ENCODE results near the gene PLEKHA6. TPM values are rescaled to one million over a fixed set of nuclear protein-coding genes. Genes with fewer than 3 reads are reported as not detected.
A peak's percentile ranks its signal among the peaks of the same experiment; 100 is the strongest.

The PLEKHA6 gene
- total RNA-seq, 1 experiment from 2014 or later, result 0.07 TPM

DNA sequence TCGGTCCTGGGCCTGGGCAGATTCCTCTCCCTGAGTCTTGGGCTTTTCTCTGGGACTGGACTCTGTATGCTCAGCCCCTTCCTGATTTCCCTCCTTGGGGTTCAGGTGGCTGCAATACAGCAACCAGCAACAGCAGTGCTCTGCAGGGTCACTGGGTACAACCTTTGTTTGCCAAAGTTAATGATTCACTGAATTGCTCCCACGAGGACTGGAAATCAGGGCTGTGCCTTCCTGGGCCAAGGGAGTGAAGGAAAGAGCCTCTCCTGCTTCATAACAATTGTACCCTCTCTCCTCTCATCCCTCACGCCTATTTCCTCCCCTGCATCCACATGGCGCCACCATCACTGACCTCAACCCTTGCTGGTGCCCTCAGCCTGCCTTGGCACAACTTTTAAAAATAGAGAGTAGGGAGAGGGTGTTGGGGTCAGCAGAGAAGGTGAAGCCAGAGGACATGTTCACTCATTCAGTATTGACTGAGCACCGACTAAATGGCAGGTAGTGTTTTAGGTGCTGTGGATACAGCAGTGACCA is 93.2 kb downstream of the PLEKHA6 start:
- DNase-seq (ENCODE audit: extremely low read depth, low read depth), result no peak

DNA sequence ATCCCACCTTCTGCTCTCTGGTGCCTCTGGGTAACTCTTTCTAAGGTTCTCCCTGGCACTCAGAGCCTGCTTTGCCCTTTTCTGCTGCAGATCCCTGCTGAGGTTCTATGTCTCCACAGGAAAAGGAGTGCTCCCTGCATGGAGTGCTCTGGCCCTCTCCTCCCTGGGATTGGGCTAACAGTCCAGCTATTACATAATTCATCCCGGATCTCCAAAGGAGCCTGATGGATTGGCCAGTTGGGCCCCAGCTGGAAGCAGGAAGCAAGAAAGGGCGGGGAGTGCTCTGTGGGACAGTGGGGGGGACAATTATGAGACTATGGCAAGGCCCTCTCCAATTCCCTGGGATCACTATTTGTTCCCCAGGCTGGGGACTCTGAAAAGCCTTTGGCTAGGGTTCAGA is 94.1 kb downstream of the PLEKHA6 start:
- DNase-seq (ENCODE audit: extremely low read depth, low read depth), result no peak

DNA sequence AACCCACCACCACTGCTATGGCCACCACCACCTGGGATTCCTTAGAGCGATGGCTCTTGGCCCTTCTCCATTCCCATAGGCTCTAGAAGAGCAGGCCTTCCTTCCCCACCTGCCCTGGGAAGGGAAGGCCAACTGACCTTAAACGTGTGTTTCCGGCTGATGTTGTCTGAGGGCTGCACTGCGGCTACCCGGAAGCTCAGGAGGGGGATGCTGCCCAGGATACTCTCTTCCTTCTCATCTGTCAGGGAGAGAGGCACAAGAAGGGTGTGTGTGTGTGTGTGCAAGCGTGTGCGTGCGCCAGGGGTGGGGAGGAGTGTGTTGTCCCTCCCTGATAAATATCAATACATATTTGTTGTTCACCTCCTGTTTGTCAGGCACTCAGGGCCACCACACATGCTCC is 94.9 kb downstream of the PLEKHA6 start:
- no peak for DNase-seq (ENCODE audit: extremely low read depth, low read depth)

DNA sequence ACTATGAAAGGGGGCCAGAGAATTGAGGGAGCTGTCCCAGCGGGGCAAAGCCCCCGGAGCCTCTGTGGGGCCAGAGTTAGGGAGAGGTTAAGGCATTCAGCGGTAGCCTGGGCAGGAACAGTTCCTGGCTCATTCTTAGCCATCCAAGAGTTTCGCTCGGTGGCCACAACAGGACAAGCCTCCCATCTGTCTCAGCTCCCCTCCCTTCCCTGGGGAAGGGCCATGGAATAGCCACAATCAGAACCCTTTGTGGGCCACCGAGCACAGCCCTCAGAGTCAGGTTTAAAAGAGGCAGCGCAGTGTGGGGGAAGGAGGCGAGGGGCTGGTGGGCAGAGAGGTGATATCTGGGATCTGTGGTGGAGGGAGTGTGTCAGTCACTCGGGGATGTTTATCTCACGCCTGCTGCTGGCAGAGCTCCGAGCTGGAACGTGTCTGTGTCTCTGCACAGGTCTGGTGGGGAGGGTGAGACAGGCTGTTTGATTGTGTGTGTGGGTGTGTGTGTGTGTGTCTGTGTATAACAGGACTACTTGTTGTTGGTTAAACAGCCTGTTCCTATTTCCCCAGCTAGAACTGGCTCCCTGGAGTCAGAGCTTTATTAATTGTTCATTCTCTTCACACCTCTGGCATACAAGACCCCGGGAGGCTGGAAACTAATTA is 96.3 kb downstream of the PLEKHA6 start:
- no peak for DNase-seq (ENCODE audit: extremely low read depth, low read depth)

DNA sequence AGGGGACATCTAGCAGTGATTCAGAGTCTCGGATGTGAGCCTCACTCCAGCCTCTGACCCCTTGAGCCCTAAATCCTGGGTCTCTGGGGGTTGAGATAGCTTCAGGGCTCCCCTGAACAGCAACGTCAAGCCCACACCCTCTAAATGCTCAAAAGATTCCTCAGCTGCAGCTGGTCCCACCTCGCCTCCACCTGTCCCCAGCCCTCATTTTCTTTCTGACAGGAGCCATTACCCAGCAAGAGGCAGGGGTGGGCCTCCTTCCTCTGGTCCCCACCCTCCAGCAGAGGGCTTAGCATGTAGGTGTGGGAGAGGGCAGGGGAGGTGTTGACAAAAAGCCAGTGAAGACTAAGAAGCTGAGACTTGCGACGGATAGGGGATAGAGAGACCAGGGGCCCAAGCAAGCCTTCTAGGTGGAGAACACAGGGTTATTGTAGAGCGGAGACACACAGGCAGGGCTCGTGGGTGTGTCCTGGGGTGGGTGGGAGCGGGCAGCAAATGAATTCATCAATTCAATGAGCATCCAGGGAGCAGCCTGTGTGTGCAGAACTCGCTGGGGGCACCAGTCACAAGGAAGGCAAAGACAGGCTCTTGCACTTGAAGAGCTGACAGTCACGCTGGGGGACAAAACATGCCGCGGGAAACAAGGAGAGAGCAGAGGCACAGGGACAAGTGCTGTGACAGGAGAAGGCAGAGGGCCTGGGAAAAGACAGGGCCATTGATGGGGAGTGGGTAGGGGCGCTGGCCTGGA is 97.0 kb downstream of the PLEKHA6 start:
- no peak for DNase-seq (ENCODE audit: extremely low read depth, low read depth)

DNA sequence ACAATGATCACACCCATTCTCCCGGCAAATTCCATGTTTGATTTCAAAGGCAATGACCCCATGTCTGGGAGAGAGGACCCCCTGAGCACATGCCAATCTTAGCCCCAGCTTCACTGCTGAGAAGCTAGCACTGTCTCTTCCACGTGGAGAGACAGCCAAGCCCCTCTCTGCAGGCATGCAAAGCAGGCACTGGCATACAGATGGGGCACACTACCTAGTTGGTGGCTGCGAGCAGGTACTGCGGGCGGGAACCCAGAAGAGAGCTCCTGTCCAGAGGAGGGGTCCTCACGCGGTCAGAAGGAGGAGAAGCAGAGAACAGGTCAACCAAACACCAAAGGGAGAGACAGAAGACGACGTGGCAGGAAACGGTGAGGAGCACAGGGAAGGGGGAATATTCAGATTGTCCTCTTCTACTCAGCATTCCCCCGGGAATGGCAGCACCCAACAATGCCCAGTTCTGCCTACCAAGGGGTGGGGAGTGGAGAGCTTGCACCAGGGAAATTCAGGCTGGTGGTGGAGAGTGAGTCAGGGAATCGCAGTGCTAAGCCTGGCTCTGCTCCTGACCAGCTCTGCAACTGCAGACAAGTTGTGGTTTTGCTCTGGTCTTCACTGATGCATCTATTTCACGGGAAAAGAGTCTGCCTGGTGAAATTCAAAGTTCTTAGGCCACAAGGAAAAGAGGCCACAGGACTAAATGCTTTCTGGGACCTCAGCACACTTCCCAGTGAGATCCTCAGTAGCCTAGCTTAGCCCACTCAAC is 97.8 kb downstream of the PLEKHA6 start:
- no peak for DNase-seq (ENCODE audit: extremely low read depth, low read depth)

DNA sequence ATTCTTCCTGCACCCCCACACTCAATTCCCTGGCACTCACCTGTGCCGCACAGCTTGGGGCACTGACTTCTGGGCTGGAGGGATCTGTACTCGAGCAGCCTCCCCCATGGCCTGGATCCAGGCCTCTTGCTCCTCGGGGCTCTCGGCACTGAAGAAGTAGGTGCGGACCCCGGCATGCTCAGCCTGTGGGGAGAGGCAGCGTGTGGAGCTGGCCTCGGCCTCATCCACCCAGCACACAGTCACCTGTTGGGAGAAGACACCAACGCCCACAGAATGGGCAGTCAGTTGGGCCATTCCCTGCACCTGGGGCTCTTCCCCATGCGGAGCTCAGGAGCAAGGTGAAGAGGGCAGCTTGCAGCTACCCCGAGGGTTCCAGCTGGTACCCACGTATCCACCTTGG is 98.5 kb downstream of the PLEKHA6 start:
- DNase-seq (ENCODE audit: extremely low read depth, low read depth), result no peak

DNA sequence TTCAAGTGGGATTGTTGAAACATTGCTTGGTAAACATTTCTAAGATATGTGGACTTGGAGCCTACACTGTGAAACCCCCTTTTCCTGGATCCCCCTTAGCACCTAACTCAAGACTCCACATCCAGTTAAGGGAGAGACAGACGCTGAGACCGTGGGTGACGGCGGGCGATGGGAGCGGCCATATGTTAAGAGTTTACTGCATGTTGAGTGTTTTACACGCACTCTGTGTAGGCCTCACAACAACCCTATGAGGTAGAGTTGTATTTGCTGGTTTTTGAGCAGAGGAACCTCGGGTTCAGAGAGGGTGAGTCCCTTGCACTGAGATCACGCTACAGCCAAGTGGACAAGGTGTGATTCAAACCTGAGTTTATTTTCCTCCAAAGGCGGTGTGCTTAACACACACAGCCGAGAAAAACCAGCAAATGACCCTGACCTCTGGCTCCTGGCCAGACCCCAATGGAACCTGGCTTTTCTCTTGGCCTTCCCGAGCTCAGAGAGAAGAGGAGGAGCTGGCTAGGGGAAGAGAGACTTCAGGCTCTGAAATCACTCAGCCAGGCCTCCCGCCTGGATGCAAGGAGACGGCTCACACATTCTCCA is 99.0 kb downstream of the PLEKHA6 start:
- DNase-seq (ENCODE audit: extremely low read depth, low read depth), result no peak

DNA sequence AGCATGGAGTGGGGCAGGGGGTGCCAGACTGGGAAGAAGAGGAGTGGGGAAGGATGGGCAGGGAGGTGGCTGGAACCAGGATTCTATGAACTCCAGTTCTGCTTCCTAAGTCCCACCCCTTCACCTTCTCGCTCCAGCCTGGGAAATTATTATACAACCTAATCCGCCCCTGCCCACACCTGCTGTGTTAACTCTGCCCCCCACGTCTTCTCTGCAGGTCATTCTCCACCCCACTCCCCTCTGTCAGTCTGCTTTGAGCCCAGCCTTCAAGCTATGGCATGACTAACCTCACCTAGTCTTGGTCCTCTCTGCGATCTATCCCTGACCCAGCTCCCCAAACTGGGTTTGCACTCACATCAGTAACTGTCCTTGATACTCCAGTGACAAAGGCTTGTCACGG is 99.9 kb downstream of the PLEKHA6 start:
- DNase-seq (ENCODE audit: extremely low read depth, low read depth), result no peak

DNA sequence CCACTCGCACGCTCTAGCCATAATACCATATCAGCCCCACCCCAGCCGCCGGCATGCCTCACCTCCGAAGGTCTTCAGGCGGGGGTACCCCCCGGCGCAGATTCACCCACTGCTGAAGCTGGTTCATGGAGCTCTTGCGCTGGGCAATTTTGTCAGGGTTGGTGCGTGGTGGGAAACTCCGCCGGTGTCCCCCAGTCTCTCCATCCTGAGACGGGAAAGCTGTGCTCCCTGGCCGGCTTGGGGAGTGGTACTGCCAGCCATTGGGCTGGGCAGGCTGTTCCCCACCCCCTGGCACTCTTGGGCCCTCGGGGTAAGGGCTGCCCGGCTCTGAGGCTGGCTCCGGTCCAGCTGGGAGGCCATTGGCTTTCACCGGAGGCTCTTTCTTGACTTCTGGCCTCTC is 100.5 kb downstream of the PLEKHA6 start:
- DNase-seq (ENCODE audit: extremely low read depth, low read depth), result no peak

DNA sequence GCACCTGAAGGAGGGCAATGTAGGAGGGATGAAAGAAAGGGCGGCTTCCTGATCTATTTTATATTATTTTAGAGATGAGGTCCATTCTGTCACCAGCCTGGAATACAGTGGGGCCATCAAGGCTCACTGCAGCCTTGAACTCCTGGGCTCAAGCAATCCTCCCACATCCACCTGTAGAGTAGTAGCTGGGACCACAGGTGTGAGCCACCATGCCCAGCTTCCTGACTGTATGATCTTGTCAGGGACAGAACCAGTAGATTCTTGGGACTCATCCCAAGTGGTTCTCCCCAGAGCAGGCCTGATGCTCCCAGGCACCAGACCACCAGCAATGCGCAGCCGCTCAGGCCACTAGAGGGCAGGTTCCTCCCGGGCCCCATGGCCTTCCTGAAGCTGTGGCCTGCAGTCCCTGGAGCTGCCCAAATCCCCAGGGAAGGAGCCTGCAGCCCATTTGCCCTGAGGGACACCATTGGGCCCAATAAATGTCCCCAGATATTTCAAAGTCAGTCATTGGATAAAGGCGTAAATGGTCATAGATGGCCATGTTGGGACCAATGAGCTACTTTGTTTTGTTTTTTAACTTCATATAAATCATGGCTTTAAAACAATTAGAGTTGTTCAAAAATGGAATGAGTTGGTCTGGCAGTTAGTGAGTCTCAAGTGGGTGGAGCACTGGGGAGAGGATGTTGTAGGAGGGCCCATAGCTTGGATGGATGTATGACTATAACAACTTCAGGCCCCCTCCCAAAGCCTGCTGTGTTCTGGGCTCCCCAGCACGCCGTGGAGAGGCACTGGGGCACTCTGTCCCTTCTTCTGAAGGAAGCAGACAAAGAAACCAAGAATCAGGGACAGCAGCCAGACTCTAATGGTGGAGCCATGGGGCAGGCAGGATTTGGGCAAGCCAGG is 101.3 kb downstream of the PLEKHA6 start:
- peak; percentile 55 for DNase-seq (ENCODE audit: extremely low read depth, low read depth)

DNA sequence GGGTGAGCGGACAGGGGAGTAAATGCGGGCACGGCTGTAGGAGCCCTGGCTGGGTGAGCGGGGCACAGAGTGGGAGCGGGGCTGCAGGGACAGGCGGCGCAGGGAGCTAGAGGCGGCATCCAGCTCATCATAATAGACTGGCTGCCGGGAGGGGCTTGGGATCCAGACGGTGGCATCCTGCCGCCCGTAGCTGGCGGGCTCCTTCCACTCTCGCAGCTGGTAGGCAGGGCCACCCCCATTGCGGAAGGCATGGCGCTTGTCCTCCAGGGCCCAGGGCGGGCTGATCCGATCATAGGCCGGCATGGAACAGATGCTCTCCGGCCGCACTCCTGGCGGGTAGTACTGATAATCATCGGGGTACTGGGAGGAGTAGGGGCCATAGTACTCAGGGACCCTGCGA is 102.3 kb downstream of the PLEKHA6 start:
- DNase-seq (ENCODE audit: extremely low read depth, low read depth), result no peak

DNA sequence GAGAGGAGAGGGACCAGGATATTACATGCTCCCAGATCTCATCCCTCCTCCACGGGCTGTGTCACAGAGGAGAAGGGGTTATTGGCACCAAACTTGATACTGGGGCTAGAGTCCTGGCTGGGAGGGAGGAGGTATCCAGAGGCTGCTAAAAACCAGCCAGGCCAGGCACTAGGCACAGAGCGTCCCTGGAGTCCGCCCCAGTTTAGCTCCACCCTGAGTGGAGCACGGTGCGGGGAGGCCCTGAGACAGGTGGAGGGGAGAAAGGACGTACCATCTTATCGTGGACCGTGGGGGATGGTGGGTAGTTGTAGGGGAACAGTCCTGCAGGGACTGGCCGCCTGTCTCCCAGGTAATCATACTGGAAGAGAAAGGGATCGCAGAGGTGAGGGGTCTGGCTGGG is 103.2 kb downstream of the PLEKHA6 start:
- no peak for DNase-seq (ENCODE audit: extremely low read depth, low read depth)

DNA sequence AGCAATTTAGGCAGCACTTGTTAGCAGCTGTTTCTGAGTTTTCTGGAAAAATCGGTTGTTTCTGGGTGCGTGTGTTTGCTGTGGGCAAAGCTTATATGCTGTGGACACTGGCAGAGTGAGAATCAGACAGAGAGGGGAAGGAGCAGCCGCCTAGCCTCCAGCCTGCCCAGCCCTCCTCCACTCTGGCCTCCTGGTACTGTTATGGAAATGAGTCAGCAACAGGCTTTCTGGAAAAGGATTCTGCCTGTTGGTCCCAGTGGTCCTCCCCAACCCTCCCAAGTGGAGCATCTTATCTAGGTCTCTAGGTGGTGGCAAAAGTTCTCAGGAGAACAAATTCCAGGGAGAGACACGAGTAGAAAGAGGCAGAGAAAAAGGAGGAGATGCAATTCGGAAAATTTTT is 103.8 kb downstream of the PLEKHA6 start:
- DNase-seq (ENCODE audit: extremely low read depth, low read depth), result no peak

DNA sequence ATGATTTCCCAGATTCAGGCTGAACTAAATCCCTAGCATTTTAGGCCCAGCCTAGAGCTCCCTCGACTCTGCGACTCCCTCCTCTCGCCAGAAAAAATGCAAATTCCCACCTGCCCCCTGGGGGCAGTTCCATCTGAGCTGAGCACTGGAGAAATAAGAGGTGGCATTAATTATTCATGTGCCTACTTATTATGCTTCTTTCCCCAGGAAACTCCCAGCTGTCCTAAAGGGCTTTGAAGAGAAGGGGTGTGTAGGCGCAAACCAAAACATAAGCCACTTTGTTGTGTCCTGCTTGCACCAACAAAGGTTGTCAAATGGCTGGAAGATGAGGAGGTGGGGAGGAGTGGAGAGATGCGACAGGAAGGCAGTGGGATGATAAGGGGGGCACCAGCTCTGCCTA is 104.5 kb downstream of the PLEKHA6 start:
- DNase-seq (ENCODE audit: extremely low read depth, low read depth), result no peak

DNA sequence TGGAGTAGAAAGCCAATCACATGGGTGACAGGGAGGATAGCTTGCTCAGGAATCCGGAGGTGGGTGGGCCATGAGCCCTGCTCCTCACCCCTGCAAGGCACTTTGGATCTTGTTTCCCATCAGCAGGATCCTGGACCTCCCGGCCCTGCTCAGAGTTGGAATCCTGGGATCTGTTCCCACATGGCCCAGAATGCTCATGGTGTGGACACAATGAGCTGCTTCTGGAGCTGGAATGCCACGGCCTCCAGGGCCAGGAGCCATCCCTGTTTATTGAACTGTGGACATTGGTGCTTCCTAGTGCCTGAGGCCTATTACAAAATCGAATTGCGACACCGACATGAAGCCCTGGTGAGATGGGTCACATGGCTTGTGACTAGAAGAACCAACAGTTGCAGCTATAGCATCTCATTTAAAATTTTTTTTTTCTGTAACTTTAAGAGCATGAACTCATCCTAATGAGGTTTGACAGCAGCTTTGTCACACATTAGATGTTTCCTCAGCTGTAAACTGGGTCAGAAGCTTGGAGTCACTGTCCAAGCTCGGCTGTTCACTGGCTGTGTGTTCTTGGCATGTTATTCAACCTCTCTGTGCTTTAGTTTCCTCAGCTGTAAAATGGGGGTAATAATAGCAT is 105.6 kb downstream of the PLEKHA6 start:
- DNase-seq (ENCODE audit: extremely low read depth, low read depth), result peak; percentile 23

DNA sequence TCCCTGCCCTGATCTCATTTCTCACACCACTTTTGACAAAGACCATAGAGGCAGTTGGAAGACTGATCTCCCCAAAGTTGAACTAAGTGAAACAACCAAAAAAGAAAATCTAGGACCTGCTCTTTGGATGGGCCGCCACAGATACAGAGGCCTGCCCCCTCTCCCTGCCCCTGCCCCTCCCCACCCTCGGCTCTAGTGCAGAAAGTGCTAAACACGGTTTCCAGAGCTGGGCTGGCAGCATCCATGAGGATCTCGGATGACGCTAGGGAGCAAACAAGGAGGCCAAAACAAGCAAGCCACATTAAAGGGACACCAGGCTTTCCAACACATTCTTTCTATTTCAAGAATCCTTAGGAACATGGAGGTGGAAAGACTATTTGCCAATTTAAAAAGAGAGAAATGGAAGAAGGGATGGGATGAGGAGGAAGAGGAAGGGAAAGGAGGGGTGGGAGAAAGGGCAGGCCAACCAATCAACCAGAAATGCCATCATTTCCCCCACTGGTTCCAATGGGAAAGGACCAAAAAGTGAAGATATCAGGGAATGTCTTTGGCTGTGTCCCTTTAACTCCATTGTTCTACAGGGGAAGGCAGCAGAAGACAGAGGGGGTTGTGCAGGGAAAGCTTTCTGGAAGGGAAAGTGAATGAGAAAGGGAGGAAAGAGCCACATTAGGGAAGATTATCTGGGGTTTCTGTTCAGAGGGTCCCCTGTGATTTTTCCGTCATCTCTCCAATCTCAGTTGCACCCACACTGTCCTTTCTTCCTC is 107.6 kb downstream of the PLEKHA6 start:
- no peak for DNase-seq (ENCODE audit: extremely low read depth, low read depth)

DNA sequence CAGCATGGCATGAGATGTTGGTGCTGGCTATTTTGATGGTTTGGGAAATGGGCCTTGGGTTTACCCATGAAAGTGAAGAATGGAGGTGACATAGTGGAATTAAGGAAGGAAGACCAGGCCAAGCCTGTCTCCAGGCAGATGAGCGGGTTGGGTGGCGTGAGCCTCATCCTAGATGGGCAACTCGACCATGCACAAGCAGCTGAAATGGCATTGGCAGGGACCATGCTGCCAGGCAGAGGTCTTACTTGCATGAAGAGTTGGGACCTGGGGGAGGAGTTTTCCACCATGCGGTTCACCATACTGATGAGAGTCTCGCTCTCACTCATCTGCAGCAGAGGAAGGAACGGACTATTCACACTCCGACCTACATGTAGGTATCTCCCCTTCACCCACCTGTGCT is 108.4 kb downstream of the PLEKHA6 start:
- no peak for DNase-seq (ENCODE audit: extremely low read depth, low read depth)

Measured in NCI-H460 (cell line).